Gastroesophageal sphincter (tissue), 4 donors: ENCODE results near the gene ACIN1. TPM values are rescaled to one million over a fixed set of nuclear protein-coding genes. Genes with fewer than 3 reads are reported as not detected.

Experiments
- ATAC-seq: fragments of 150-250 bp; one replicate; pipeline ENCODE4 v1.9.1; 2016; ENCODE audit warnings: mild to moderate bottlenecking, moderate library complexity
- H3K27ac ChIP-seq, 4 donors: fragments of 200-600 bp; sonication (generic) in 3 of 4; 1 replicate in 3 of 4; 2 replicates in 1 of 4; pipeline ENCODE4 v1.5.1; 2016 to 2019
- H3K27me3 ChIP-seq: fragments of 200-600 bp; sonication (generic); one replicate; pipeline ENCODE4 v1.5.1; 2019
- H3K36me3 ChIP-seq, 2 donors: fragments of 200-600 bp; sonication (generic); one replicate each; pipeline ENCODE4 v1.5.1; 2019; ENCODE audit warnings: control low read depth in 1 of 2
- H3K4me1 ChIP-seq, 3 donors: fragments of 200-600 bp; sonication (generic); 1 replicate in 2 of 3; 2 replicates in 1 of 3; pipeline ENCODE4 v1.5.1; 2016 to 2019; ENCODE audit warnings: control low read depth in 2 of 3
- H3K4me3 ChIP-seq, 2 donors: fragments of 200-600 bp; sonication (generic); one replicate each; pipeline ENCODE4 v1.5.1; 2019; ENCODE audit warnings: mild to moderate bottlenecking in 1 of 2, moderate library complexity in 1 of 2
- H3K9me3 ChIP-seq, 3 donors: fragments of 200-600 bp; sonication (generic); one replicate each; pipeline ENCODE4 v1.5.1; 2017 to 2019; ENCODE audit warnings: control low read depth in 2 of 3
- EP300 ChIP-seq: sonication (generic); formaldehyde crosslinking; IDR thresholded peaks from one replicate; pipeline ENCODE4 v1.6.1; 2017; ENCODE audit warnings: antibody characterized with exemption, mild to moderate bottlenecking
- POLR2A ChIP-seq, 2 donors: fragments of 450-650 bp; IDR thresholded peaks; one replicate each; pipeline ENCODE4 v1.6.1; 2017; ENCODE audit warnings: antibody characterized with exemption in 2 of 2, mild to moderate bottlenecking in 2 of 2, moderate library complexity in 1 of 2
- POLR2AphosphoS5 ChIP-seq: sonication (generic); formaldehyde crosslinking; IDR thresholded peaks from one replicate; pipeline ENCODE4 v1.6.1; 2017; ENCODE audit warnings: antibody characterized with exemption
- WGBS, 2 donors: methylation state at CpG; one replicate each; pipeline ENCODE4 v1.1.5; 2018; ENCODE audit warnings: low coverage in 1 of 2; 5-methylcytosine and 5-hydroxymethylcytosine counted together
- total RNA-seq, 4 donors: library from RNA; depleted of rRNA; stranded (reverse); fragments of >200 nt; gene quantifications; one replicate each; pipeline ENCODE4 v1.1.0, GENCODE V29; 2016
- TF ChIP-seq, protein P1 (sequence below), 4 experiments: fragments of 200-600 bp in 2 of 4; fragments of 450-650 bp in 2 of 4; sonication (generic) in 1 of 4; IDR thresholded peaks; one replicate each; pipeline ENCODE4 v1.5.1; 2017 to 2019; ENCODE audit warnings: antibody characterized with exemption in 4 of 4, mild to moderate bottlenecking in 2 of 4, moderate library complexity in 2 of 4

ACIN1 gene
- total RNA-seq, 4 donors from 2014 or later, result 55.7 to 121 (median 91.8) TPM

- Histone ChIP-seq H3K9me3 (no peaks in the 10 kb centered on the region), H3K36me3 (no peaks in the 10 kb centered on the region), H3K4me3 (no peak overlapping the region), H3K27ac (peak overlapping the region in 2 of 4 donors; percentile 38 to 42), H3K27me3 (peaks cover 26% of the 10 kb centered on the region), H3K4me1 (peaks cover 0 to 28% (median 0%) of the 10 kb centered on the region in 3 donors)
- TF ChIP-seq POLR2AphosphoS5, result no peak
- TF ChIP-seq, protein P1, sequence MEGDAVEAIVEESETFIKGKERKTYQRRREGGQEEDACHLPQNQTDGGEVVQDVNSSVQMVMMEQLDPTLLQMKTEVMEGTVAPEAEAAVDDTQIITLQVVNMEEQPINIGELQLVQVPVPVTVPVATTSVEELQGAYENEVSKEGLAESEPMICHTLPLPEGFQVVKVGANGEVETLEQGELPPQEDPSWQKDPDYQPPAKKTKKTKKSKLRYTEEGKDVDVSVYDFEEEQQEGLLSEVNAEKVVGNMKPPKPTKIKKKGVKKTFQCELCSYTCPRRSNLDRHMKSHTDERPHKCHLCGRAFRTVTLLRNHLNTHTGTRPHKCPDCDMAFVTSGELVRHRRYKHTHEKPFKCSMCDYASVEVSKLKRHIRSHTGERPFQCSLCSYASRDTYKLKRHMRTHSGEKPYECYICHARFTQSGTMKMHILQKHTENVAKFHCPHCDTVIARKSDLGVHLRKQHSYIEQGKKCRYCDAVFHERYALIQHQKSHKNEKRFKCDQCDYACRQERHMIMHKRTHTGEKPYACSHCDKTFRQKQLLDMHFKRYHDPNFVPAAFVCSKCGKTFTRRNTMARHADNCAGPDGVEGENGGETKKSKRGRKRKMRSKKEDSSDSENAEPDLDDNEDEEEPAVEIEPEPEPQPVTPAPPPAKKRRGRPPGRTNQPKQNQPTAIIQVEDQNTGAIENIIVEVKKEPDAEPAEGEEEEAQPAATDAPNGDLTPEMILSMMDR (IDR thresholded peaks at IDR 0.05), result peak in 3 of 4 experiments; percentile 100
- peak; percentile 83 for ATAC-seq
- 59 to 83% methylated on average over 2 to 3 of the region's 9 CpGs for WGBS, 2 donors
Observed at GRCh38 chr14:23120541-23121251, 25.8 kb upstream of the ACIN1 start.

DNA sequence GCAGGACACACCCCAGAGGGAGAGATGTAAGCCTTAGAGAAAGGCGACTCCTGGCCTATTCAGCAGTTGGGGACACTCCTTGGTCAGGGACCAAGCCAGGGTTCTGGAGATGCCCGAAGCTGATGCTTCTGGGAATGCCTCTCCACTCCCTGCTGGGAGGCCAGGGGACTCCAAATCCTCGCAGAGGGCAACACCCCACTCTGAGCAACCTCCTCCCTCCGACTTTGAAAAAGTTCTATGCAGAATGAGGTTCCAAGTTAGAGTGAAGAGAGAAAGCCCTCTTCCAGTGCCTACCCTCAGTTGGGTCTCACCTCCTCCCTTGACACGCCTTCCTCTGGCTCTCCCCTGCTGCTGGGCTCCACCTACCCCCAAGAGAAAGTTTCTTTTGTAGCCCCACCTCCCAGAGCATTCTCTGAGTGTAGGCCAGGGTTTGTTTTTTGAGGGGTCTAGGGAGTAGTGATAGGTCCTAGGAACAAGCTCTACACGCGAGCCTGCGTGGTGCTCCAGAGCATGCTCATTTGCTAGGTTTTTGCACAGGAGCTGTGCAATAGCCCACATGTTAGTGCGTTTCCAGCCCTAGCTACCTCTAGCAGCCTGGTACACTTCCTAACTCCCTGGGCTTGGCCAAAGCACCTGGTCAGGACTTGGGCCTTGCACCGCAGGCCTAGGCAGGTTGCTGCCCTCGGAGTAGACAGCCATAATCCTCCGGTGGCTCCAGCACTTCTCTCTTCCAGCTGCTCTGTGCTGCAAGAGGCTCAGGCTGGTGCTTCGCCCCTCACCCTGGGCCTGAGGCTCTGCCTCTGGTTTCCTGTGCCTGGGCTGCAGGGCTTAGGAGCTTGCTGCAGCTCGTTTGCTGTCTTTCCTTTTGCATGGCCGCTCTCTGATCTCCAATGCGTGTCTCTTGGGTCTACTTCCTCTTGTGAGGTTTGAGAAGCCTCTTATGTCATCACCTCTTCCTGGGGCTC is 24.7 kb upstream of the ACIN1 start:
- TF ChIP-seq POLR2A (IDR thresholded peaks at IDR 0.05), result no peak
- Histone ChIP-seq H3K27me3 (peaks cover 26% of the 10 kb centered on the region), H3K9me3 (no peaks in the 10 kb centered on the region), H3K4me1 (peaks cover 0 to 24% (median 0%) of the 10 kb centered on the region in 3 donors), H3K4me3 (no peak overlapping the region), H3K36me3 (no peaks in the 10 kb centered on the region), H3K27ac (no peak overlapping the region)
- ATAC-seq, result no peak
- 57 to 81% methylated on average over 3 to 8 of the region's 16 CpGs for WGBS, 2 donors

DNA sequence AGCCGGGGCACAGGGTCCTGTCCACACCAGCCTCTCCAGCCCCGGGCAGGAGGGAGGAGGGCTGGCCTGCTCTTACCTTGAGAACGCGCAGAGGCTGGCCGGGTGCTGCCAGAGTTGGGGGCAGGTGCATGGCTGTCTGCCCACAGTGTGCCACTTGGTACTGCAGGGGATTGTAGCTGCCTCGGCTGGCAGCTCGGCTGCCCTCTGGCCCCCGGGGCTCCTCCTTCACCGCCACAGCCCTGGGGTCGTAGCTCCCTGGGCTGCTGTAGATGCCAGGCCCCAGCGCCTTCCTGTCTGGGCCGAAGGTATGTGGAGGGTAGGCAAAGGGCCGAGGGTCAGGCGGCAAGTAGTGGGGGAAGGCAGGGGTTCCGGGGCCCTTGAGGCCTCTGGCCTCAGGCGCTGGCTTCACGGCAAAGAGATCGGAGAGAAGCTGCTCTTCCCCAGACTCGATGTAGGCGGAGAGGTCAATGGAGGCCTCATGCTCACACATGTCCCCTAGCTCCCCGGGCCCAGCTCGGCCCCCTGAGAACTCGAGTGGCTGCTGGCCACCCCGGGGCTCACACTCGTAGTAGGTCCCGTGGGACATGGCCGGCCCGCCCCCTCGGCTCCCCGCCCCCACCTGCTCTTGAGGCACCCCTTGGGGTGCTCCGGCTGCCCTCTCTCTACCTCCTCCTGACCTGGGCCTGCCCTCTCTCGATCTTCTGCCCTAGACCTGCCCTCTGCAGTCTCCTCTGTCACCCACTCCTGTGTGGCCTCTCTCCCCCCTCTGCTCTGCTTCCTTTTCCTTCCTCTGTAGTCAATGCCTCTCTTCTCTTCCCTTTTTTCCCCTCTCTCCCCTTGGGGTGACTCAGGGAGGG is 23.8 kb upstream of the ACIN1 start, which contains the start of gene CEBPE:
CEBPE (minus strand) TSS at position 750 of the 857 bp plus-strand sequence; CDS start at position 586, 164 bp downstream.
- H3K9me3 ChIP-seq, result no peaks in the 10 kb centered on the region
- no peak within 1 kb of the TSS for H3K27ac ChIP-seq
- H3K4me3 ChIP-seq, result no peak within 1 kb of the TSS
- 40 to 70% methylated on average over 1 to 5 of the region's 32 CpGs for WGBS, 2 donors
- no peak for ATAC-seq
- peaks cover 0 to 20% (median 0%) of the 10 kb centered on the region in 3 donors for H3K4me1 ChIP-seq
- TF ChIP-seq POLR2A (IDR thresholded peaks at IDR 0.05) (peak in 1 of 2 donors; percentile 9), POLR2AphosphoS5 (no peak), EP300 (no peak)
- TF ChIP-seq, protein P1 (IDR thresholded peaks at IDR 0.05), result no peak
- peaks cover 33% of the 10 kb centered on the region for H3K27me3 ChIP-seq
- H3K36me3 ChIP-seq, result no peaks in the 10 kb centered on the region

GRCh38 chr14:23117371-23118020 is 22.6 kb upstream of the ACIN1 start:
- WGBS, 2 donors, result 100% methylated on average over 2 of the region's 32 CpGs; no CpG with 5 or more reads in 1 of the 2 donors
- Histone ChIP-seq H3K27me3 (peaks cover 45% of the 10 kb centered on the region), H3K27ac (no peak overlapping the region), H3K4me3 (no peak overlapping the region), H3K9me3 (no peaks in the 10 kb centered on the region), H3K4me1 (peaks cover 0 to 14% (median 0%) of the 10 kb centered on the region in 3 donors), H3K36me3 (no peaks in the 10 kb centered on the region)
- TF ChIP-seq, protein P1 (IDR thresholded peaks at IDR 0.05), result no peak
- TF ChIP-seq POLR2A (IDR thresholded peaks at IDR 0.05) (no peak), POLR2AphosphoS5 (no peak), EP300 (no peak)
- ATAC-seq, result no peak
